HUDEP-2 (cell line): ENCODE measurements around the gene CXCL8.

Experiments
- DNase-seq, 76 experiments: peaks; one replicate each; lab custom pipeline; 2025; ENCODE audit not compliant: unreplicated experiment in 76 of 76; lab: John Stamatoyannopoulos, UW

CXCL8 gene

DNA sequence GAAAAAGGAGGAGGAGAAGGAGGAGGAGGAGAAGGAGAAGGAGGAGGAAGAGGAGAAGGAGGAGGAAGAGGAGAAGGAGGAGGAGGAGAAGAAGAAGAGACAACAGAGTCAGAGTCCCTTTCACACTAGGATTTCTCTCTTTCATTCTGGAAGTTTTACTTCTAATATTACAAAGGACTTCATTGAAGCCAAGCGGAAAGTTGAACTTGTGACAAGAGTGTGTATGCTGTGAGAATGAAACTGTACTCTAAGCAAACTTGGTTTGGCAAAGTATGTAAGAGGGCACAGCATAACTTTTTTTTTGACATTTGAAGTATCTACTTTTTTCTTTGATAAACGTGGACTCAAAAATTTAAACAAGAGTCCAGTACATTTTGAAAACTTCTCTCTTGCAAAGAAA, 48.0 kb downstream of the CXCL8 start:
- DNase-seq, result no peak
